H1 (cell line): ENCODE measurements around the gene TDRD12. TPM values are rescaled to one million over a fixed set of nuclear protein-coding genes. Genes with fewer than 3 reads are reported as not detected.

ENCODE experiments used
- CTCF ChIA-PET: fragments of 300-600 bp; sonication (Branson Sonifier 250); formaldehyde crosslinking; loops from one replicate; lab custom pipeline; 2021; ENCODE audit not compliant: partially characterized antibody; lab: Charles Lee
- POLR2A ChIA-PET: fragments of 300-600 bp; sonication (Branson Sonifier 250); formaldehyde crosslinking; loops from one replicate; lab custom pipeline; 2021; ENCODE audit warnings: inconsistent platforms; ENCODE audit not compliant: partially characterized antibody; lab: Charles Lee
- DNase-seq, 2 experiments: peaks; one replicate each; pipeline versions ENCODE4 v3.0.0 to v3.0.0-alpha.2; 2010 to 2022; ENCODE audit warnings: low spot score in 2 of 2, low read depth in 1 of 2, mixed read lengths in 1 of 2
- FAIRE-seq: peaks from 2 replicates; lab custom pipeline; 2011; peaks lifted over from hg19 to GRCh38; lab: Jason Lieb, UNC
- H2AFZ ChIP-seq: 2 replicates; pipeline ENCODE4 v1.8.1; 2012; ENCODE audit warnings: low read length, inconsistent platforms
- H2AK5ac ChIP-seq: 2 replicates; pipeline ENCODE4 v1.6.1; 2013; ENCODE audit warnings: low read depth, low read length
- H2BK120ac ChIP-seq: replicated peaks from 2 replicates; pipeline ENCODE3; 2013; ENCODE audit warnings: low read depth, low read length, inconsistent platforms
- H2BK12ac ChIP-seq: 2 replicates; pipeline ENCODE4 v1.6.1; 2013; ENCODE audit warnings: low read depth, low read length
- H2BK15ac ChIP-seq: 2 replicates; pipeline ENCODE4 v1.6.1; 2013; ENCODE audit warnings: low read length
- H2BK20ac ChIP-seq: 2 replicates; pipeline ENCODE4 v1.6.1; 2013; ENCODE audit warnings: low read length
- H2BK5ac ChIP-seq: 2 replicates; pipeline ENCODE4 v1.6.1; 2013; ENCODE audit warnings: low read depth, low read length
- H3K14ac ChIP-seq: 2 replicates; pipeline ENCODE4 v1.6.1; 2013; ENCODE audit warnings: inconsistent platforms; ENCODE audit not compliant: insufficient read length
- H3K18ac ChIP-seq: 2 replicates; pipeline ENCODE4 v1.6.1; 2013; ENCODE audit warnings: low read length; ENCODE audit errors: extremely low read depth
- H3K23ac ChIP-seq: 2 replicates; pipeline ENCODE4 v1.6.1; 2013; ENCODE audit warnings: inconsistent platforms; ENCODE audit not compliant: insufficient read length
- H3K23me2 ChIP-seq: 2 replicates; pipeline ENCODE4 v1.6.1; 2013; ENCODE audit warnings: low read depth, low read length
- H3K27ac ChIP-seq: 2 replicates; pipeline ENCODE4 v1.6.1; 2011; ENCODE audit warnings: low read depth, low read length, inconsistent platforms
- H3K27me3 ChIP-seq, 4 experiments: replicated peaks in 1 of 4; 1 replicate in 1 of 4; 2 replicates in 3 of 4; pipeline versions ENCODE4 v1.6.1 to v1.8.1; 2011 to 2013; ENCODE audit warnings: low read length in 3 of 4, mild to moderate bottlenecking in 3 of 4, inconsistent platforms in 2 of 4, mixed read lengths in 2 of 4, moderate library complexity in 1 of 4; ENCODE audit not compliant: control insufficient read depth in 3 of 4, insufficient read depth in 3 of 4; ENCODE audit errors: extremely low read depth in 1 of 4
- H3K36me3 ChIP-seq, 4 experiments: 2 replicates each; pipeline versions ENCODE4 v1.6.1 to v1.8.1; 2011 to 2013; ENCODE audit warnings: mild to moderate bottlenecking in 4 of 4, low read length in 3 of 4, moderate library complexity in 2 of 4, control low read depth in 1 of 4, inconsistent platforms in 1 of 4; ENCODE audit not compliant: insufficient read depth in 4 of 4, control insufficient read depth in 2 of 4
- H3K4ac ChIP-seq: replicated peaks from 2 replicates; pipeline ENCODE3; 2013; ENCODE audit warnings: low read length, low read depth, mixed read lengths, inconsistent platforms; ENCODE audit not compliant: insufficient read length
- H3K4me1 ChIP-seq, 4 experiments: replicated peaks in 1 of 4; 1 replicate in 1 of 4; 2 replicates in 3 of 4; pipeline versions ENCODE4 v1.6.1 to v1.8.1; 2011 to 2013; ENCODE audit warnings: low read length in 3 of 4, inconsistent platforms in 2 of 4, mixed read lengths in 1 of 4; ENCODE audit not compliant: insufficient read depth in 4 of 4, control insufficient read depth in 3 of 4
- H3K4me2 ChIP-seq, 2 experiments: 2 replicates each; pipeline versions ENCODE4 v1.6.1 to v1.8.1; 2011 to 2013; ENCODE audit warnings: low read depth in 2 of 2, low read length in 2 of 2, control low read depth in 1 of 2, inconsistent platforms in 1 of 2, mild to moderate bottlenecking in 1 of 2; ENCODE audit not compliant: insufficient read depth in 1 of 2
- H3K4me3 ChIP-seq, 4 experiments: fragments of 200-600, 300-600 bp in 1 of 4; sonication (generic), shearing (Covaris generic), sonication (Bioruptor Twin) in 1 of 4; 2 replicates each; pipeline versions ENCODE4 v1.5.1 to v1.8.1; 2011 to 2016; ENCODE audit warnings: low read length in 4 of 4, low read depth in 3 of 4, control low read depth in 2 of 4, inconsistent platforms in 2 of 4, mild to moderate bottlenecking in 2 of 4, mixed read lengths in 1 of 4, moderate library complexity in 1 of 4; ENCODE audit not compliant: insufficient read depth in 2 of 4; ENCODE audit errors: extremely low read depth in 1 of 4
- H3K56ac ChIP-seq: replicated peaks from 2 replicates; pipeline ENCODE3; 2013; ENCODE audit warnings: low read depth, mild to moderate bottlenecking, mixed read lengths, low read length, inconsistent platforms; ENCODE audit not compliant: insufficient read length
- H3K79me1 ChIP-seq: 2 replicates; pipeline ENCODE4 v1.6.1; 2013; ENCODE audit warnings: low read depth, low read length, control low read depth
- H3K79me2 ChIP-seq, 2 experiments: 2 replicates each; pipeline versions ENCODE4 v1.6.1 to v1.8.1; 2012 to 2013; ENCODE audit warnings: low read length in 2 of 2, mild to moderate bottlenecking in 2 of 2, inconsistent platforms in 1 of 2; ENCODE audit not compliant: insufficient read depth in 2 of 2, control insufficient read depth in 1 of 2
- H3K9ac ChIP-seq, 4 experiments: replicated peaks in 1 of 4; 1 replicate in 1 of 4; 2 replicates in 3 of 4; pipeline versions ENCODE4 v1.6.1 to v1.8.1; 2011 to 2013; ENCODE audit warnings: low read depth in 3 of 4, low read length in 3 of 4, control low read depth in 2 of 4, mild to moderate bottlenecking in 2 of 4, moderate library complexity in 2 of 4, inconsistent platforms in 1 of 4; ENCODE audit errors: extremely low read depth in 1 of 4
- H3K9me3 ChIP-seq, 2 experiments: 2 replicates each; pipeline versions ENCODE4 v1.6.1 to v1.8.1; 2012 to 2013; ENCODE audit warnings: mild to moderate bottlenecking in 2 of 2, moderate library complexity in 2 of 2, control low read depth in 1 of 2, inconsistent platforms in 1 of 2, low read depth in 1 of 2, low read length in 1 of 2, mixed read lengths in 1 of 2; ENCODE audit not compliant: insufficient read depth in 2 of 2
- H4K20me1 ChIP-seq, 2 experiments: replicated peaks in 1 of 2; 2 replicates each; pipeline versions ENCODE3 to v1.8.1; 2011 to 2013; ENCODE audit warnings: inconsistent platforms in 2 of 2, low read length in 2 of 2, mild to moderate bottlenecking in 1 of 2; ENCODE audit not compliant: insufficient read depth in 2 of 2, control insufficient read depth in 1 of 2
- H4K5ac ChIP-seq: 2 replicates; pipeline ENCODE4 v1.6.1; 2013; ENCODE audit warnings: low read length, low read depth, mixed read lengths, inconsistent platforms; ENCODE audit not compliant: insufficient read length
- H4K8ac ChIP-seq: 2 replicates; pipeline ENCODE4 v1.8.0; 2013; ENCODE audit warnings: mild to moderate bottlenecking, moderate library complexity, low read length, inconsistent platforms; ENCODE audit not compliant: insufficient read depth; ENCODE audit errors: extremely low read depth
- H4K91ac ChIP-seq: replicated peaks from 2 replicates; pipeline ENCODE3; 2013; ENCODE audit warnings: low read length, mixed read lengths, inconsistent platforms; ENCODE audit not compliant: insufficient read length
- CBX5 ChIP-seq: fragments of 300-800, 300-1000 bp; sonication (generic); IDR thresholded peaks from 2 replicates; pipeline ENCODE4 v1.7.1; 2016; ENCODE audit warnings: antibody characterized with exemption, low read length, low read depth
- CTBP2 ChIP-seq: IDR thresholded peaks from 2 replicates; pipeline ENCODE4 v1.7.0; 2011; ENCODE audit warnings: borderline replicate concordance, mild to moderate bottlenecking, moderate library complexity, mixed read lengths, low read length; ENCODE audit not compliant: insufficient read depth, insufficient read length
- EGR1 ChIP-seq: IDR thresholded peaks from 2 replicates; pipeline ENCODE4 v1.6.1; 2011; ENCODE audit warnings: low read depth, low read length, borderline replicate concordance
- JUN ChIP-seq: IDR thresholded peaks from 2 replicates; pipeline ENCODE4 v1.6.1; 2011; ENCODE audit warnings: low read depth, mild to moderate bottlenecking, improper control_type of control experiment, low read length
- KDM1A ChIP-seq: fragments of 200-600, 300-600 bp; sonication (generic); IDR thresholded peaks from 2 replicates; pipeline ENCODE4 v1.7.1; 2016; ENCODE audit warnings: mild to moderate bottlenecking, low read length, borderline replicate concordance
- NRF1 ChIP-seq: IDR thresholded peaks from 2 replicates; pipeline ENCODE4 v1.6.1; 2011; ENCODE audit warnings: mild to moderate bottlenecking, low read depth, low read length, improper control_type of control experiment
- PHF8 ChIP-seq: fragments of 200-600 bp; sonication (generic); conservative IDR thresholded peaks from 2 replicates; pipeline ENCODE4 v1.7.1; 2012; ENCODE audit warnings: low read depth, mild to moderate bottlenecking, inconsistent platforms, low read length, moderate library complexity
- POLR2AphosphoS5 ChIP-seq: IDR thresholded peaks from 2 replicates; pipeline ENCODE4 v1.6.1; 2011; ENCODE audit warnings: low read depth, low read length
- WGBS, 2 experiments: shearing (Covaris generic) in 1 of 2; methylation state at CpG; one replicate each; pipeline versions ENCODE4 v1.1.6 to v1.1.7; 2013 to 2015; ENCODE audit warnings: low lambda C conversion rate in 2 of 2, mixed read lengths in 2 of 2, inconsistent platforms in 1 of 2, low coverage in 1 of 2, missing lambda C conversion rate in 1 of 2; ENCODE audit not compliant: insufficient replicate concordance in 2 of 2, insufficient coverage in 1 of 2, insufficient read length in 1 of 2; ENCODE audit errors: extremely low coverage in 1 of 2, missing lambda C conversion rate in 1 of 2; 5-methylcytosine and 5-hydroxymethylcytosine counted together
- polyA plus RNA-seq, 7 experiments: library from polyadenylated mRNA; depleted of rRNA in 3 of 7; stranded (reverse) in 5 of 7; unstranded in 2 of 7; fragments of >200 nt in 5 of 7; fragments of 200-250 nt in 2 of 7; gene quantifications; 1 replicate in 5 of 7; 2 replicates in 1 of 7; 4 replicates in 1 of 7; pipeline versions ENCODE4 v1.2.1 to v1.2.3, GENCODE V29; 2011 to 2013; ENCODE audit warnings: missing spikeins in 2 of 7, mixed read lengths in 2 of 7
- total RNA-seq: library from RNA; stranded (reverse); fragmentation: NEBNext Ultra II Directional; extraction: Animal tissue kit (Norgen Biotek cat#: 25700); gene quantifications from 2 replicates; pipeline ENCODE4 v1.2.1, GENCODE V29; 2021

Gene TDRD12
- total and polyA plus RNA-seq, 2 of the 8 experiments (the other 6 are each of a cell fraction or from before 2014, with no cell fraction given), result 0.39 to 0.88 TPM

DNA sequence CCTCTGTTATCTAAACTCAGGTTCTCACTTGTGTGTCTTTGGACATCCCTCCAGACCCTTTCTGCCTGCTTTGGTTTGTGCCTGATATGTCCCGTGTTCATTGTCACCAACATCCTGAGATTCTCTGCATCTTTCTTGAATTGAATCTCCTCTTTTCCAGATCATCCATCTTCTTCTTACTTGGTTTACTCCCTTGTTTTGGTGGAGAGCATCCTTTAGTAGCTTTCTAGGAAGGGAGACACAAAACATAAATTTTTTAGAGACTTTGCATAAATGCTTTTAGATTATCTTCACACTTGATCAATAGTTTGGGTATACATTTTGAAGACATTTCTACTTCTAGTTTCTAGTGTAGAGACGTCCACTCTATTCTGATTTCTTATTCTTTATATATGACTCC is 61.7 kb downstream of the TDRD12 start:
- 0 out of 8 replicates have a peak, but pooled peaks cover 0 to 2% (median 0%) of the 10 kb centered on the region in 4 experiments for H3K36me3 ChIP-seq
- H3K14ac ChIP-seq, result no peak overlapping the region
- H2BK120ac ChIP-seq, result no peak overlapping the region
- no peak overlapping the region for H4K8ac ChIP-seq
- ChIA-PET POLR2A (no interaction called here), CTCF (no interaction called here)
- H3K9ac ChIP-seq, result no peak overlapping the region
- H3K4ac ChIP-seq, result no peak overlapping the region
- H2BK12ac ChIP-seq, result no peak overlapping the region
- H3K27ac ChIP-seq, result no peak overlapping the region
- H2AFZ ChIP-seq, result no peak overlapping the region
- H2AK5ac ChIP-seq, result no peak overlapping the region
- no peaks in the 10 kb centered on the region for H3K27me3 ChIP-seq
- no peak overlapping the region for H3K56ac ChIP-seq
- H3K9me3 ChIP-seq, result peaks cover 5% of the 10 kb centered on the region in 2 experiments; a peak in 2 of 4 replicates
- H3K4me1 ChIP-seq, result peaks cover 2 to 11% (median 4%) of the 10 kb centered on the region in 4 experiments; a peak in 6 of 7 replicates
- H3K23me2 ChIP-seq, result no peaks in the 10 kb centered on the region
- no peak overlapping the region for H4K91ac ChIP-seq
- no peak overlapping the region for H2BK5ac ChIP-seq
- H3K79me1 ChIP-seq, result no peaks in the 10 kb centered on the region
- no peak for DNase-seq
- 88% methylated on average over 2 of the region's 2 CpGs; no CpG with 5 or more reads in 1 of the 2 experiments for WGBS, 2 experiments
- no peak for TF ChIP-seq PHF8
- no peak for TF ChIP-seq CTBP2
- no peak for TF ChIP-seq JUN
- no peak for TF ChIP-seq POLR2AphosphoS5
- no peak for TF ChIP-seq NRF1
- TF ChIP-seq KDM1A, result 0 out of 2 replicates have a peak, but pooled peaks have one; percentile 39
- no peak for TF ChIP-seq CBX5
- no peak for TF ChIP-seq EGR1
- H3K23ac ChIP-seq, result no peak overlapping the region
- H3K4me3 ChIP-seq, result no peak overlapping the region
- no peak overlapping the region for H2BK20ac ChIP-seq
- no peak for FAIRE-seq
- no peak overlapping the region for H3K4me2 ChIP-seq
- no peak overlapping the region for H2BK15ac ChIP-seq
- no peak overlapping the region for H3K18ac ChIP-seq
- no peaks in the 10 kb centered on the region for H4K20me1 ChIP-seq
- no peak overlapping the region for H4K5ac ChIP-seq
- no peaks in the 10 kb centered on the region for H3K79me2 ChIP-seq
